Left renal cortex interstitium (tissue), 4 donors: Measurements from ENCODE around the gene PARP2. TPM values are rescaled to one million over a fixed set of nuclear protein-coding genes. Genes with fewer than 3 reads are reported as not detected.

Experiments used
- DNase-seq, 4 donors: peaks; one replicate each; pipeline ENCODE4 v3.0.0-alpha.2; 2013; ENCODE audit warnings: low read depth in 4 of 4, low spot score in 2 of 4, missing footprints in 1 of 4
- polyA plus RNA-seq, 4 donors: library from polyadenylated mRNA; unstranded; fragments of 120-200 nt; gene quantifications; one replicate each; pipeline ENCODE4 v1.2.1, GENCODE V29; 2013; ENCODE audit not compliant: insufficient read length in 4 of 4

PARP2 gene
- polyA plus RNA-seq, 4 donors: 41.5 to 71.9 (median 56.7) TPM

- no peak for DNase-seq
Measured at GRCh38 chr14:20391505-20391904, 48.1 kb downstream of the PARP2 start.

- no peak for DNase-seq
Measured at GRCh38 chr14:20397511-20397910, 54.1 kb downstream of the PARP2 start.

GRCh38 chr14:20400589-20400964 is 57.1 kb downstream of the PARP2 start:
- no peak for DNase-seq

GRCh38 chr14:20400965-20401593 is 57.6 kb downstream of the PARP2 start:
- DNase-seq: no peak

GRCh38 chr14:20403521-20403920 is 60.1 kb downstream of the PARP2 start:
- DNase-seq: no peak

Other genes starting within 250 kb of the PARP2 start
- under 1 TPM in 3 of 4 donors, not detected in 1; 0.03 to 0.05 (median 0.05) TPM for gene OR4K17, start 232.9 kb upstream of the PARP2 start, polyA plus RNA-seq
- not detected for gene OR4N5, start 204.8 kb upstream of the PARP2 start, polyA plus RNA-seq
- gene OR11G2, start 152.7 kb upstream of the PARP2 start, polyA plus RNA-seq: under 1 TPM in 1 of 4 donors, not detected in 3; 0.05 TPM
- not detected for gene OR11H6, start 119.9 kb upstream of the PARP2 start, polyA plus RNA-seq
- gene OR11H7, start 114.7 kb upstream of the PARP2 start, polyA plus RNA-seq: under 1 TPM; 0.32 to 0.69 (median 0.54) TPM
- under 1 TPM in 1 of 4 donors, not detected in 3; 0.14 TPM for gene OR11H4, start 104.3 kb upstream of the PARP2 start, polyA plus RNA-seq
- gene TTC5, start 37.7 kb upstream of the PARP2 start, polyA plus RNA-seq: 10 to 100 TPM; 26.3 to 32.4 (median 28.9) TPM
- gene CCNB1IP1, start 10.4 kb upstream of the PARP2 start, polyA plus RNA-seq: 100 to 1,000 TPM; 108 to 134 (median 109) TPM
- gene TEP1, start 69.9 kb downstream of the PARP2 start, polyA plus RNA-seq: 10 to 100 TPM; 13.8 to 21.6 (median 16.7) TPM
- under 1 TPM; 0.40 to 0.46 (median 0.44) TPM for gene KLHL33, start 92.5 kb downstream of the PARP2 start, polyA plus RNA-seq
- 10 to 100 TPM; 40.5 to 90.4 (median 63.4) TPM for gene OSGEP, start 111.2 kb downstream of the PARP2 start, polyA plus RNA-seq
- gene APEX1, start 111.6 kb downstream of the PARP2 start, polyA plus RNA-seq: 100 to 1,000 TPM; 310 to 338 (median 322) TPM
- gene PIP4P1, start 117.8 kb downstream of the PARP2 start, polyA plus RNA-seq: 10 to 100 TPM; 32.0 to 42.0 (median 33.1) TPM
- gene PNP, start 125.8 kb downstream of the PARP2 start, polyA plus RNA-seq: 10 to 100 TPM; 55.0 to 95.5 (median 62.3) TPM
- gene RNASE10, start 161.9 kb downstream of the PARP2 start, polyA plus RNA-seq: under 1 TPM in 2 of 4 donors, not detected in 2; 0.41 to 0.60 TPM
- not detected for gene RNASE9, start 217.4 kb downstream of the PARP2 start, polyA plus RNA-seq
- gene RNASE11, start 244.4 kb downstream of the PARP2 start, polyA plus RNA-seq: not detected
- not detected for gene RNASE12, start 247.7 kb downstream of the PARP2 start, polyA plus RNA-seq